Measurements from ENCODE around the gene SPINK4. TPM values are rescaled to one million over a fixed set of nuclear protein-coding genes. Genes with fewer than 3 reads are reported as not detected.

Gene SPINK4
- polyA plus RNA-seq, 1 donor (not counting 4 experiments of a cell fraction or from before 2014, with no cell fraction given), result not detected

- Histone ChIP-seq H3K36me3 (ENCODE audit: control insufficient read depth in 2 of 2, extremely low read depth in 1 of 2, insufficient read depth in 2 of 2, low read length in 2 of 2) (peaks cover 0 to 8% of the 10 kb centered on the region in 2 experiments), H3K4me2 (ENCODE audit: control insufficient read depth, extremely low read depth, insufficient read depth, low read depth, low read length) (no peak overlapping the region), H3K79me2 (ENCODE audit: control insufficient read depth, insufficient read depth, low read length) (peaks cover 8% of the 10 kb centered on the region), H3K9me1 (ENCODE audit: control insufficient read depth, extremely low read depth, insufficient read depth, low read length) (no peaks in the 10 kb centered on the region), H3K9ac (ENCODE audit: control insufficient read depth, extremely low read depth, insufficient read depth, low read length) (no peak overlapping the region), H3K4me3 (ENCODE audit: control insufficient read depth in 2 of 3, extremely low read depth in 1 of 3, insufficient read depth in 2 of 3, low read depth in 1 of 3, low read length in 3 of 3) (no peak overlapping the region), H3K9me3 (ENCODE audit: control insufficient read depth, low read depth, low read length) (no peaks in the 10 kb centered on the region), H3K4me1 (ENCODE audit: control insufficient read depth, extremely low read depth, insufficient read depth, low read length) (no peaks in the 10 kb centered on the region), H2AFZ (ENCODE audit: control insufficient read depth, low read length) (no peak overlapping the region), H3K27me3 (ENCODE audit: control insufficient read depth, extremely low read depth, insufficient read depth, low read length) (no peaks in the 10 kb centered on the region), H3K27ac (ENCODE audit: control insufficient read depth, insufficient read depth, low read length) (no peak overlapping the region), H4K20me1 (ENCODE audit: control insufficient read depth, extremely low read depth, insufficient read depth, low read length) (no peaks in the 10 kb centered on the region)
- DNase-seq (ENCODE audit: low read depth, low spot score) (no peak), FAIRE-seq (peak; percentile 88)
- TF ChIP-seq CTCF (optimal IDR thresholded peaks at IDR 0.05 in 1 of 3, IDR thresholded peaks at IDR 0.05 in 1 of 3, conservative IDR thresholded peaks at IDR 0.05 in 1 of 3; ENCODE audit: extremely low read depth in 1 of 3, insufficient read depth in 2 of 3, low read length in 3 of 3), result peak; percentile 60 to 79 (median 75)
- no peak for TF ChIP-seq EZH2 (IDR thresholded peaks at IDR 0.05; ENCODE audit: low read length)
- dilution Hi-C loops (cut with MboI; ENCODE audit: extremely low pct_ligation_motif_present, low sequenced_read_pairs), result no loop called here
Observed at GRCh38 chr9:33287087-33287490, 47.1 kb downstream of the SPINK4 start.

- FAIRE-seq (no peak), DNase-seq (ENCODE audit: low read depth, low spot score) (no peak)
- Histone ChIP-seq H3K4me3 (ENCODE audit: control insufficient read depth in 2 of 3, extremely low read depth in 1 of 3, insufficient read depth in 2 of 3, low read depth in 1 of 3, low read length in 3 of 3) (no peak overlapping the region), H3K27ac (ENCODE audit: control insufficient read depth, insufficient read depth, low read length) (no peak overlapping the region), H3K9ac (ENCODE audit: control insufficient read depth, extremely low read depth, insufficient read depth, low read length) (no peak overlapping the region), H3K4me1 (ENCODE audit: control insufficient read depth, extremely low read depth, insufficient read depth, low read length) (no peaks in the 10 kb centered on the region), H3K9me1 (ENCODE audit: control insufficient read depth, extremely low read depth, insufficient read depth, low read length) (no peaks in the 10 kb centered on the region), H3K79me2 (ENCODE audit: control insufficient read depth, insufficient read depth, low read length) (peaks cover 20% of the 10 kb centered on the region), H2AFZ (ENCODE audit: control insufficient read depth, low read length) (no peak overlapping the region), H3K36me3 (ENCODE audit: control insufficient read depth in 2 of 2, extremely low read depth in 1 of 2, insufficient read depth in 2 of 2, low read length in 2 of 2) (peaks cover 5 to 8% of the 10 kb centered on the region in 2 experiments), H4K20me1 (ENCODE audit: control insufficient read depth, extremely low read depth, insufficient read depth, low read length) (no peaks in the 10 kb centered on the region), H3K9me3 (ENCODE audit: control insufficient read depth, low read depth, low read length) (no peaks in the 10 kb centered on the region), H3K27me3 (ENCODE audit: control insufficient read depth, extremely low read depth, insufficient read depth, low read length) (no peaks in the 10 kb centered on the region), H3K4me2 (ENCODE audit: control insufficient read depth, extremely low read depth, insufficient read depth, low read depth, low read length) (no peak overlapping the region)
- dilution Hi-C loops (cut with MboI; ENCODE audit: extremely low pct_ligation_motif_present, low sequenced_read_pairs), result no loop called here
- TF ChIP-seq CTCF (optimal IDR thresholded peaks at IDR 0.05 in 1 of 3, IDR thresholded peaks at IDR 0.05 in 1 of 3, conservative IDR thresholded peaks at IDR 0.05 in 1 of 3; ENCODE audit: extremely low read depth in 1 of 3, insufficient read depth in 2 of 3, low read length in 3 of 3) (no peak), EZH2 (IDR thresholded peaks at IDR 0.05; ENCODE audit: low read length) (no peak)
Observed at GRCh38 chr9:33288235-33288634, 48.3 kb downstream of the SPINK4 start.
